ENCODE data around the gene ANKFN1. TPM values are rescaled to one million over a fixed set of nuclear protein-coding genes. Genes with fewer than 3 reads are reported as not detected.

The ANKFN1 gene
- total RNA-seq, 1 experiment from 2014 or later = not detected

GRCh38 chr17:56230660-56231059 lies 77.4 kb downstream of the ANKFN1 start:
- Histone ChIP-seq H3T11ph (ENCODE audit: low read length) (no peak overlapping the region), H3K4me1 (ENCODE audit: insufficient read depth, low read length) (no peaks in the 10 kb centered on the region; the same call in 1 of the 2 replicates), H2BK15ac (ENCODE audit: low read depth, low read length) (no peak overlapping the region), H3K79me1 (ENCODE audit: insufficient read depth, low read depth, low read length, poor library complexity, severe bottlenecking) (no peaks in the 10 kb centered on the region), H4K91ac (ENCODE audit: insufficient read length, low read depth, low read length) (no peak overlapping the region), H3K4me2 (ENCODE audit: insufficient read depth, insufficient read length, low read length) (no peak overlapping the region), H4K5ac (ENCODE audit: insufficient read length, low read depth, low read length) (no peak overlapping the region), H3K14ac (ENCODE audit: insufficient read depth, low read length) (no peak overlapping the region), H3K27me3 (ENCODE audit: insufficient read depth, low read length) (no peaks in the 10 kb centered on the region), H4K8ac (replicated peaks; ENCODE audit: insufficient read length, low read depth, low read length) (no peak overlapping the region), H3K27ac (ENCODE audit: insufficient read length, low read depth, low read length) (no peak overlapping the region), H3K23me2 (ENCODE audit: insufficient read length, low read depth, low read length, poor library complexity, severe bottlenecking) (no peaks in the 10 kb centered on the region), H2BK5ac (ENCODE audit: insufficient read length, low read length) (no peak overlapping the region), H2BK12ac (ENCODE audit: insufficient read length, low read depth, low read length) (no peak overlapping the region), H2AK5ac (ENCODE audit: insufficient read length, low read length) (no peak overlapping the region), H3K18ac (ENCODE audit: insufficient read length, low read depth, low read length) (no peak overlapping the region), H3K79me2 (ENCODE audit: insufficient read depth, low read length) (no peaks in the 10 kb centered on the region), H2BK120ac (ENCODE audit: low read depth, low read length, poor library complexity, severe bottlenecking) (no peak overlapping the region), H3K23ac (ENCODE audit: insufficient read length, low read depth, low read length) (no peak overlapping the region), H3K9ac (ENCODE audit: extremely low read depth, insufficient read length, low read length) (no peak overlapping the region), H3K4ac (ENCODE audit: low read depth, low read length) (no peak overlapping the region), H3K56ac (ENCODE audit: insufficient read length, low read depth, low read length) (no peak overlapping the region), H2BK20ac (ENCODE audit: low read depth, low read length, poor library complexity, severe bottlenecking) (no peak overlapping the region), H3K9me3 (ENCODE audit: control insufficient read depth, low read depth, low read length) (no peaks in the 10 kb centered on the region), H2AFZ (ENCODE audit: low read length) (no peak overlapping the region), H4K20me1 (ENCODE audit: control insufficient read depth, insufficient read depth, insufficient read length) (no peaks in the 10 kb centered on the region)
- WGBS (ENCODE audit: extremely low coverage, insufficient read length, low lambda C conversion rate) = no CpG with 5 or more reads among the region's 4 CpGs
- DNase-seq = no peak
- no peaks in the 10 kb centered on the region for H3K36me3 Mint-ChIP-seq (ENCODE audit: insufficient read depth in 1 of 3, low read depth in 3 of 3)
- no peak overlapping the region for H3K27ac Mint-ChIP-seq
- H3K27me3 Mint-ChIP-seq (ENCODE audit: low read depth) = no peaks in the 10 kb centered on the region; the same call in 1 of the 2 replicates
- H3K4me1 Mint-ChIP-seq = peaks cover 15% of the 10 kb centered on the region in 2 experiments
- no peak overlapping the region for H3K4me3 Mint-ChIP-seq
- TF ChIP-seq CTCF (conservative IDR thresholded peaks at IDR 0.05) = no peak
- peaks cover 7 to 8% of the 10 kb centered on the region in 2 experiments; a peak in 4 of 5 replicates for H3K9me3 Mint-ChIP-seq
